ENCODE measurements around the gene PRMT7. TPM values are rescaled to one million over a fixed set of nuclear protein-coding genes. Genes with fewer than 3 reads are reported as not detected.

The PRMT7 gene
- total RNA-seq, 2 experiments from 2014 or later, result 80.4 to 85.1 TPM

DNA sequence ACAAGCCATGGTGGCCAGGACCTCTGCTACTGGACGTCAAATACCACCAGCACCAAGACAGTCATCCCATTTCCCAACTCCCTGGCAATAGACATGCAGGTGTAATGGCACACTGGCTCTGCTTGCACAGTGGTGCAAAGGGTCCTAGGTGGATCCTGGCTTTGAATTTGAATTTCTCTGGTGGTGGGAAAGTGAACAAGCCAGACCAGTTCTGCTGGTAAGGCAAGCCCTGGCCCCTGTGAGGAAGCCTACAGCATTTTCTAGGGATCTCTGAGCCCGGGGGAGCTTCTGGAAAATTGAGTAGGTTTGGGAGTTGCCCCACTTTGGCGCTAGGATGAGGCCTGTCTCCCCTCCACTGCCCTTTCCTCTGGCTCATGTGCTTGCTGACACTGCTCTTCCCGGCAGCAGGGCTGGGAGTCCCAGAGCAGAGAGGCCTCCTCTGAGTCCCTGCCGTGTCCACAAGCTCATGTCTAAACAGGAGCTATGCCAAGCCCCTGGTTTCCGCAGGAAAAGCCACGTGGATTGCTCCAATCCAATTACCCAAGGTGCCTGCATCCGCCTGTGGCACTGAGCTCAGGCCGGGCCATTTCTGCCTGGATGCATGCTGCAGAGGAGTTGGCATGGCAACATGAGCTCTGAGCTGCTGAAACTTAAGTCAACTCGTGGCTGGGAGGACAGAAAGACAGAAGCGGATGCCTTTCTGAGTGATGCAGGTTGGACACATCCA, 67.0 kb downstream of the PRMT7 start:
- no peak for TF ChIP-seq EZH2phosphoT487 (IDR thresholded peaks at IDR 0.05; ENCODE audit: borderline replicate concordance, low read depth, low read length)
- TF ChIP-seq, protein P1, sequence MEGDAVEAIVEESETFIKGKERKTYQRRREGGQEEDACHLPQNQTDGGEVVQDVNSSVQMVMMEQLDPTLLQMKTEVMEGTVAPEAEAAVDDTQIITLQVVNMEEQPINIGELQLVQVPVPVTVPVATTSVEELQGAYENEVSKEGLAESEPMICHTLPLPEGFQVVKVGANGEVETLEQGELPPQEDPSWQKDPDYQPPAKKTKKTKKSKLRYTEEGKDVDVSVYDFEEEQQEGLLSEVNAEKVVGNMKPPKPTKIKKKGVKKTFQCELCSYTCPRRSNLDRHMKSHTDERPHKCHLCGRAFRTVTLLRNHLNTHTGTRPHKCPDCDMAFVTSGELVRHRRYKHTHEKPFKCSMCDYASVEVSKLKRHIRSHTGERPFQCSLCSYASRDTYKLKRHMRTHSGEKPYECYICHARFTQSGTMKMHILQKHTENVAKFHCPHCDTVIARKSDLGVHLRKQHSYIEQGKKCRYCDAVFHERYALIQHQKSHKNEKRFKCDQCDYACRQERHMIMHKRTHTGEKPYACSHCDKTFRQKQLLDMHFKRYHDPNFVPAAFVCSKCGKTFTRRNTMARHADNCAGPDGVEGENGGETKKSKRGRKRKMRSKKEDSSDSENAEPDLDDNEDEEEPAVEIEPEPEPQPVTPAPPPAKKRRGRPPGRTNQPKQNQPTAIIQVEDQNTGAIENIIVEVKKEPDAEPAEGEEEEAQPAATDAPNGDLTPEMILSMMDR (conservative IDR thresholded peaks at IDR 0.05; ENCODE audit: low read length), result no peak
- H3K4me2 ChIP-seq (ENCODE audit: low read length), result no peak overlapping the region
- H4K20me1 ChIP-seq (ENCODE audit: insufficient read depth, low read length), result no peaks in the 10 kb centered on the region
- CTCF ChIA-PET (ENCODE audit: unreplicated experiment), result interaction anchor here (0.5 kb wide), 1 partner anchor 715 kb away, joined by 3 read pairs; no protein-coding TSS in a partner anchor
- H3K79me2 ChIP-seq (ENCODE audit: insufficient read depth, low read depth, low read length), result no peaks in the 10 kb centered on the region
- H2AFZ ChIP-seq (ENCODE audit: low read length), result no peak overlapping the region
- no peaks in the 10 kb centered on the region for H3K36me3 ChIP-seq (ENCODE audit: insufficient read depth, low read length)
- no TSS peak for BruUV-seq (replicated peaks)
- POLR2A ChIA-PET, result interaction anchor here (0.6 kb wide), 1 partner anchor 18 kb away, joined by 3 read pairs; no protein-coding TSS in a partner anchor
- H3K4me1 ChIP-seq (ENCODE audit: insufficient read depth, low read length, poor library complexity, severe bottlenecking), result peaks cover 13% of the 10 kb centered on the region
- intact Hi-C loops (cut with micrococcal nuclease; ENCODE audit: unreplicated experiment), result no loop called here
- H3K9me2 ChIP-seq (ENCODE audit: insufficient read depth, low read length), result no peaks in the 10 kb centered on the region
- H3K27ac ChIP-seq (ENCODE audit: low read depth, low read length, poor library complexity, severe bottlenecking), result no peak overlapping the region
- H3K9me3 ChIP-seq (ENCODE audit: low read length), result no peaks in the 10 kb centered on the region
- H3K4me3 ChIP-seq (ENCODE audit: low read depth, low read length, poor library complexity, severe bottlenecking), result no peak overlapping the region
- DNase-seq (ENCODE audit: low spot score), result no peak

DNA sequence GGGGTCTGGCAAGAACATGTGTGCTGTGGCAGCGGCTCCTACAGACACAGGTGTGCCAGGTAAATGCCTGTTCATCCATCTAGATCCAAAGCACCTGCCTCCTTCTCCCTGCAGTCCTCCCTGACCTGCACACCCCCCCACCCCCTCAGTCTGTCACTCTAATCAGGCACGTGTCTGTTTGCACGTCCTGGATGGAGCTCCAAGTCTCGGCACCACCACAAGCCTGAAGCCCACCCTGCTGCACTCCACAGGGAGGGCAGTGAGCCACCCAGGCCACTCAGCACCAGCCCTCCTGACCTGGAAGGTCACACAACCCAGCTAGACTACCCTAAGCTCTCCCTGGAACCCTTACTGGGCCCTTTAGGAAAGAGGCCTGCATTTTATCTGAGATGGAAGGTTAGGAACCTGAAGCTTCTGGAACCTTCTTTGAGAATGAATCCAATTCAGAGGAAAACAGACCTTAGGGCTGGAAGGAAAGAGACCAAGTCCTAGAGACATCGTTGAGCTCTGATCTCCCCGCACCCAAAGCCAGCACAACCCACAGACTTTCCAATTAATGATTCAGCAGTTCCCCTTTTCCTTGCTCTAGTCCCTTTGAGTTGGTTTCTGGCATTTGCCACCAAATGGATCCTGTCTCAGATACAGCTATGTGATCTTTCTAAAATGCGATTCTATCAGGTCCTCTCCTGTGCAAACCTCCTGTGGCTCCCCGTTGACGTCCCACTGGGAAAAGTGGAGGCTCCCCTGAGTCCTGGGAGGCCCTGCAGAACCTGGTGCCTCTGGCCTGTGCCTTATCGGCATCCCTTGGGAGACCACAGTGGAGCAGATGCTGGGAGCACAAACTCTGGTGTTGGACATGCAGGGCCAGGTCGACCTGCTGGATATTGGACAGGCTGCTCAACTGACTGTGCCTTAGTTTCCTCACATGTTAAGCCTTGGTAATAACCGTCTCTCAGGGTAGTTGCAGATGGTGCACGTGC, 67.9 kb downstream of the PRMT7 start:
- no peak for TF ChIP-seq EZH2phosphoT487 (IDR thresholded peaks at IDR 0.05; ENCODE audit: borderline replicate concordance, low read depth, low read length)
- TF ChIP-seq, protein P1 (conservative IDR thresholded peaks at IDR 0.05; ENCODE audit: low read length), result no peak
- Histone ChIP-seq H2AFZ (ENCODE audit: low read length) (no peak overlapping the region), H3K4me1 (ENCODE audit: insufficient read depth, low read length, poor library complexity, severe bottlenecking) (peaks cover 13% of the 10 kb centered on the region), H3K4me2 (ENCODE audit: low read length) (no peak overlapping the region), H3K4me3 (ENCODE audit: low read depth, low read length, poor library complexity, severe bottlenecking) (no peak overlapping the region), H3K36me3 (ENCODE audit: insufficient read depth, low read length) (no peaks in the 10 kb centered on the region), H4K20me1 (ENCODE audit: insufficient read depth, low read length) (no peaks in the 10 kb centered on the region), H3K79me2 (ENCODE audit: insufficient read depth, low read depth, low read length) (no peaks in the 10 kb centered on the region), H3K9me2 (ENCODE audit: insufficient read depth, low read length) (no peaks in the 10 kb centered on the region), H3K9me3 (ENCODE audit: low read length) (no peaks in the 10 kb centered on the region), H3K27ac (ENCODE audit: low read depth, low read length, poor library complexity, severe bottlenecking) (no peak overlapping the region)
- intact Hi-C loops (cut with micrococcal nuclease; ENCODE audit: unreplicated experiment), result no loop called here
- DNase-seq (ENCODE audit: low spot score), result no peak
- BruUV-seq (replicated peaks), result no TSS peak
- ChIA-PET POLR2A (interaction anchor here (0.7 kb wide), 1 partner anchor 25 kb away, joined by 3 read pairs; no protein-coding TSS in a partner anchor), CTCF (ENCODE audit: unreplicated experiment) (interaction anchor here (0.5 to 0.6 kb wide), 2 partner anchors 120 to 716 kb away, joined by 3 to 5 read pairs; no protein-coding TSS in a partner anchor)

Data from OCI-LY7 (cell line).